Uterus (tissue), 2 donors: Measurements from ENCODE around the gene CRABP1.

Source experiments
- CTCF ChIP-seq, 4 experiments: fragments of 200-600 bp in 2 of 4; fragments of 450-650 bp in 2 of 4; sonication (generic) in 2 of 4; IDR thresholded peaks; one replicate each; pipeline ENCODE4 v1.5.1; 2016 to 2019; ENCODE audit warnings: antibody characterized with exemption in 4 of 4, mild to moderate bottlenecking in 2 of 4, moderate library complexity in 1 of 4
- POLR2A ChIP-seq, 2 donors: fragments of 450-650 bp; IDR thresholded peaks; one replicate each; pipeline ENCODE4 v1.6.1; 2016; ENCODE audit warnings: antibody characterized with exemption in 2 of 2, mild to moderate bottlenecking in 1 of 2, moderate library complexity in 1 of 2

DNA sequence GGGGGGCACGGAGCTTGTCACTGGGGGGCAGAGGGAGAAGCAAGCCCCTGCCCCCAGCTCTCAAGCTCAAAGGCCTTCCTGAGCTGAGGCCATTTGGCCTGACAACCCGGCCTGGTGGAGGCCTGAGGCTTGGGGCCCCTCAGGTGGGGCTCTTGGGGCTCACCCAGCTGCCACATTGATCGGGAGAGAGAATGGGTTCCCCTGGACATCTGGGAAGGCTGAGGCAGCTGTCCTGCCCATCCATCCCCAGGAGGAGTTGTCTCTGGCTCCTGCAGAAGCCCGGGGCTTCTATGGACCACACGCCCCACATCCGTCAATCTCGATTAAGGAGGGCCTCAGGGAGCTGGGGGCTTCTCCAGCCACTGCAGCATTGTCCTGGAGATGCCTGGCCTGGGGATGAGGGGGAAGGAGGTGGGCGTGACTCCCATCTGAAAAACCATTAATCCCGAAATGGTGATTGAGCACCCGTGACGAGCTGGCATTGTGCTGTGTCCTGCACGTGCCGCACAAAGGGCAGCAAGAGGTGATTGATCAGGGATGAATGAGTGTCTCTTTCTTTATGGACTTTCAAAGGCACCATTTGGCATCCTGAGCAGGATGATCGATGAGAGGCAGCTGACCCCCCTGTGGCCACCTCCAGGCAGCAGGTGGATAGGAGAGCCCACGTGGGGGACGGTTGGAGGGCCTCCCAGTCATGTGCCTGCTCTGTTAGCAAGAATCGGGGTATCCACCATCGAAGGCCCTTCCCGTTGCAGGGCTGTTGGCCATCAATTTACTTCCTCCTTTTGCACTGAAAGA lies 17.2 kb upstream of the CRABP1 start:
- TF ChIP-seq CTCF (IDR thresholded peaks at IDR 0.05) (no peak), POLR2A (IDR thresholded peaks at IDR 0.05) (no peak)
